ENCODE measurements around the gene GNPTG.
A peak's percentile ranks its signal among the peaks of the same experiment; 100 is the strongest.

The GNPTG gene

DNA sequence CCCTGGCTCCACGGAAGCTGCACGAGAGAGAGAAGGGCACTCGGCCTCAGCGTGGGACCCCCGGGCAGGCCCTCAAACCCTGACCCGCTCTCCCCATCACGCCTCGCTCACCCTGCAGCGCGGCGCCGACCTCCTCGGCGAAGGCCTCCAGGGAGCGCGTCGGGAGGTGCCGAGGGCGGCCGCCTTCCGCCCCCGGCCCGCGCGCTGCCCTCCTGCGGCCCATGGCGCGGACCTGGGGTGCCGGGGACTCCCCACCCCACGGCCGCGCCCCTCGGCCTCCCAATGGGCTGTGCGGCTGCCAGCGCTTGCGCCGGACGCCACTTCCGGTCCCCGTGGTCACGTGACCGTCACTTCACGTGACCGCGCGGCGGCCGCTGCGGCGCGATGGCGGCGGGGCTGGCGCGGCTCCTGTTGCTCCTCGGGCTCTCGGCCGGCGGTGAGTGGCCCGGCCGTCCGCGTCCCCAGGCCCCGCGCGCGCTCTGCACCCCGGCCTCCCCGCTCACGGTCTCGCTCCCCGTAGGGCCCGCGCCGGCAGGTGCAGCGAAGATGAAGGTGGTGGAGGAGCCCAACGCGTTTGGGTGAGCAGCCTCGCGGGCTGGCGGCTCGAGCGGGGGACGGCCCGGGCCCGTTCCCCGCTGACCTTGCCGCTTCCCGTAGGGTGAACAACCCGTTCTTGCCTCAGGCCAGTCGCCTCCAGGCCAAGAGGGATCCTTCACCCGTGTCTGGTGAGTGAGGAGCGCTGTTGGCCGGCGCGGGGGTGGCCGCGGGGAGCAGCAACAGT, at the start of gene GNPTG, which contains the start of gene TSR3:
Gene GNPTG (plus strand): TSS at position 350 of the 781 bp plus-strand sequence. CDS start 35 bp downstream, at position 385.
Gene TSR3 (minus strand): TSS at position 297 of the 781 bp plus-strand sequence. CDS start 74 bp downstream, at position 223.
- peak; percentile 44 for DNase-seq (ENCODE audit: low read depth, low spot score)

DNA sequence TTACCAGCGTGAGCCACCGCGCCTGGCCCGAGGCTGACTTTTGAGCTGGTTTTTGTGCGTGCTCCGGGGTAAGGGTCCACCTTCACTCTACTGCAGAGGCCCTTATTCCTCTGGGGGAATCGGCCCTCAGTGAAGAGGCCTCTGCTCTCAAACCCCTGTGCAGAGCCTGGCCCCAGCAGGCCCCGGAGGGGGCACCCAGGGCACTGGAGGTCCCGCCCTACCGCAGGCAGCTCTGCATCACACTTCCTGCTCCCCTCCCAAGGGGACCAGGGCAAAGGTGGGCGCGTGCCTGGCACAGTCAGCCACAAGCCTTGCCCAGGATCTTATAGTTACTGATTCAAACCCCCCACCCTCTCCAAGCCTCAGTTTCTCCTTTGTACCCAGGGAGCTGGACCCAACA, 45.9 kb upstream of the GNPTG start:
- no peak for DNase-seq (ENCODE audit: low read depth, low spot score)

DNA sequence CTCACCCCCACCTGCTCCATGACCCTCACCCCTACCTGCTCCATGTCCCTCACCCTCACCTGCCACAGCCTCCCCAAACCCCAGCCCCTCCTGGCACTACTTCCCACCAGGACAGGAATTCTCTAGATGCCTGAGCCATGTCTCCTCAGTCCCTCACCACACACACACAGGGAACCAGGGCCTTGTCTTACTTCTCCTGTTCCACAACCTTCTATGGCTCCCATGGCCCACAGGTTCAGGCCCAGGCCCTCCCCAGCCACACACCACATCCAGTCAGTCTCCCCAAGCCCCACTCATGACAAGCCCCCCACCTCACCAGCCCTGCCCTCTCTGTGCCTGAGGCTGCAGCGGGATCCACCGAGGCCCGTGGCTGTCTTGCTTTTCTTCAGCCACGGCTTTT, 45.4 kb upstream of the GNPTG start:
- no peak for DNase-seq (ENCODE audit: low read depth, low spot score)

DNA sequence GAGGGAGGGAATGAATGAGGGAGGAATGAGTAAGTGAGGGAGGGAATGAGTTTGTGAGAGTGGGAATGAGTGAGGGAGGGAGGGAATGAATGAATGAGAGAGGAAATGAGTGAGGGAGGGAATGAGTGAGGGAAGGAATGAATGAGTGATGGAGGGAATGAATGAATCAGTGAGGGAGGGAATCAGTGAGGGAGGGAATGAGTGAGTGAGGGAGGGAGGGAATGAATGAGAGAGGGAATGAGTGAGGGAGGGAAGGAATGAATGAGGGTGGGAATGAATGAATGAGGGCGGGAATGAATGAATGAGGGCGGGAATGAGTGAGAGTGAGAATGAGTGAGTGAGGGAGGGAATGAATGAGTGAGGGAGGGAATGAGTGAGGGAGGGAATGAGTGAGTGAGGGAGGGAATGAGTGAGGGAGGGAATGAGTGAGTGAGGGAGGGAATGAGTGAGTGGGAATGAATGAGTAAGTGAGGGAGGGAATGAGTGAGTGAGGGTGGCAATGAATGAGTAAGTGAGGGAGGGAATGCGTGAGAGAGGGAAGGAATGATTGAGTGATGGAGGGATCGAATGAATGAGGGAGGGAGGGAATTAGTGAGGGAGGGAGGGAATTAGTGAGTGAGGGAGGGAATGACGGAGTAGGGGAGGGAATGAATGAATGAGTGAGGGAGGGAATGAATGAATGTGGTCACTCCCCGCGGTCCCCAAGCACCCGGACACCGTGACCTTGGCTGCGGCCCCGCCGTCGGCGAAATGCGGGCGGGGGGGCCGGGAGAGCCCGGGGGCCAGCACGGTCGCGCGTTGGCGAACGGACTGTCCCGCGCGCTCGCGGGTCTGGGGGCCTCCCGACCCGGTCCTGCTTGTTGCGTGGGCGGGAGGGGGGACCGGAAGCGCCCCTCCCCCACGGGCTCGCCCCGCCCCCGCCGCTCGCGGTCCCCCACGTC, 43.4 kb upstream of the GNPTG start:
- DNase-seq (ENCODE audit: low read depth, low spot score): no peak

DNA sequence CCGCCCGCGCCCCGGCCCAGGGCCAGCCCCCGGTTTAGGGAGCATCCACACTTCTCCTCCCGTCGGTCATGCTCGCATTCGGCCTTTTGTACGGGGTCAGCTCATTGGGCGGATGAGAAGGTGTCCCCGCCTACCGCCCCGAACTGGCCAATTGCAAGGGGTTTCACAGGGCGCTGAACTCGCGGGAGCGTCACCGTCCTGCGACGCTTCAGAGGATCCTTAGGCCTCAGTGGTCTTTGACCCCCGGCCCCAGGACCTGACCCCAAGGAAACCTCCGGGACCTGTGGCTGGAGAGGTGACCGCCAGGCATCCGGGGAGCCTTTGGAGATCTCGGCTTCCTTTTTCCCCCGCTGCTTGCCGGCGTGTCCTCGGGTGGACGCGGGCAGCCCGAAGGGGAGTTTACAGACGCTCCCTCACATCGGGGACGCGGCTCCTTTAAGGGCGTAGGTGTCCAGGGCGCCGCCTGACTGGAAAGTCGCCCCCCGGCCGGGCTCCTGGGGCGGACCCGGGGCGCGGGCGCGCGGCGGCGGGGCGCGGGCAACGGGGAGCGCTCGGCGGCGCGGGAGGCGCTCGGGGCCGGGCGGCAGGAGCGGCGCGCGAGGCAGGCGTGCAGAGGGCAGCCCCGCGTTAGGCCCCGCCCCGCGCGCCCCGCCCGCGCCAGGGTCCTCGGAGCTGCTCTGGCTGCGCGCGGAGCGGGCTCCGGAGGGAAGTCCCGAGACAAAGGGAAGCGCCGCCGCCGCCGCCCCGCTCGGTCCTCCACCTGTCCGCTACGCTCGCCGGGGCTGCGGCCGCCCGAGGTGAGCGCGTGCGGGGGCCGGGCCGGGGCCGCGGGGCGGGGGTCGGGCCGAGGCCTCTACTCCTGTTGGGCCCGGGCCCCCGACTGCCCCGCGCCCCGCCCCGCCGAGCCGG, 42.5 kb upstream of the GNPTG start, which contains the start of gene UBE2I:
Gene UBE2I (plus strand): TSS at position 660 of the 909 bp plus-strand sequence. CDS start 4,395 bp downstream, outside the sequence.
- peak; percentile 100 for DNase-seq (ENCODE audit: low read depth, low spot score)

DNA sequence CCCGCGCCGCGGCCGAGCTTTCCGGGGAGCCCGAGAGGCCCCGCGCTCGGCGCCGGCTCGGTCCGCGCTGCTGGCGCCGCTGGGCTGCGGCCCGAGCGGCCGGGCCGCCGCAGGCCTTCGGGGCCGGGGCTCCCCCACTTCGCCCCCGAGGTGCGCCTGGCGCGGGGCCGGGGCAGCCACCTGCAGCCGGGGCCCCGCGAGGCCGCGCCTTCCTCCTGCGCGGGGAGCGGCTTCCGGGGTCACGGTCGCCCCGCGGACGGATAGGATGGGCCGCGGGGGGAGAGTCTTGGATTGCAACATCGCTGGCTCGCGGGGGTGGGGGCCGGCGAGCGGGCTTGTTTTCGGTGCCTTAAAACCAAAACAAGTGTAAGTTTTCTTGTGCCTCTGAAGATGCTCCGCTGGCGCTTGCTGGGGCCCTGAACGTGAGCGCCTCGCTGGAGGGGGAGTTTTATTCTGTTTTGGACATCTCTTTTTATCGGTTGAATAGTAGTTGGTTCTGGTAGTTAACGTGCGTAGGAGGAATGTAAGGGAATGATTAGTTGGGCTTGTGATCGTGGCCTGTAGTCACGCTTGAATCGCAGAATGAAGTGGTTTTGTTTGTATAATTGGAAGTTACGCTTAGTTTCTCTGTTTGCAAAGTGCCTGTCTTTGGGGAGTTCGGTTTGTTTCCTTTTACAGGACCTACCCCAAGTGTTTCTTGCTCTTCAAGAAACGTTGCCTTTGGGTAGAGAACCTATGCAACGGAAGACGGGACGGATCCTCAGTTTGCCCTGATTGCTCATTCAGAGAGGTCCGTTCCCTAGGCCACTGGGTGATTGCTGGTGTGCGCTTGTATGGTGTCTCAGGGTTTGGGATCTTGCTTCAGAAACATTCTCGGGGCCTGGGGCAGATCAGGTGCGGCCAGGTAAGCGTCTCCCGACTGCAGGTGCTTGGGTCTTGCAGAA, 41.6 kb upstream of the GNPTG start:
- DNase-seq (ENCODE audit: low read depth, low spot score): no peak

DNA sequence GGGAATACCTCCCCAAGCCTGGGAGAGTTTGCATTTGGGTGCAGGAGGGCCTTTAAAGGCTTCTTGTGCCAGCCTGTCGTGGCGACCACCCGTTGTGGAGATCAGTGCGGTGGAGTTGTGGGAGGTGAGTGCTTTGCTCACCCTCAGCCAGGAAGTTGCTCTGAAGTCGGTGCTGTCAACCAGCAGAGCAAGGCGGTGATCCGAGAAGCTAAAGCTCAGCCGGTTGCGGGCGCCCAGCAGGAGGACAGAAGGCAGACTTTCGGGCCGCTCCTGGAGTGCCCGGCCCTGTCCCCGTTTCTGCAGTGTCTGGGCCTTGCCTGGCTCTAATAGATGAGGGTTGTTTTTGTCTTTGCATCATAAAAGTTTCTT, 40.9 kb upstream of the GNPTG start:
- no peak for DNase-seq (ENCODE audit: low read depth, low spot score)

DNA sequence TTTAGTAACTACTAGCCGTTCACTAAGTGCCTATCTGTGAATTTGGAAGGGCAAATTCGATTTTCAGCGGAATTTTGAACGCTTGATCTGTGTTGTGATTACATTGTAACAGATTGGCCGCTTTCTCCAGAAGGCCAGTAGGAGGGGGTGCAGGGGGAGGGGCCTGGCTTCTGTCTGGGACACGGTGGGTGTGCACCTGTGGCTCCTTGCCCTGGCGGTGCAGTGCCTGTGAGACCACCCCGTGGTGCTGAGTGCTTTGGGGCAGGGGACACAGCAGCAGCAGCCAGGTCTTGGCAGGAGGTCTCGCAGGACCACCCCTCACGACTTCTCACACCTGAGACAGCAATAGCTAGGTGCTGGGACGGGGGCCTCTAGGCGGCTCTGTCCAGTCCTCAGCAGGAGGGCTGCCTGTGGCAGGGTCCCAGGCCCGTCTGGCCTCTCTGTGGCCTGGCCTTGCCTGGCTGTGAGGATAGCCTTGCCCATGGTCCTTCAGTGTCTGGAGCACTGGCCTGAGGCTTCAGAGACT, 40.5 kb upstream of the GNPTG start:
- DNase-seq (ENCODE audit: low read depth, low spot score): no peak

DNA sequence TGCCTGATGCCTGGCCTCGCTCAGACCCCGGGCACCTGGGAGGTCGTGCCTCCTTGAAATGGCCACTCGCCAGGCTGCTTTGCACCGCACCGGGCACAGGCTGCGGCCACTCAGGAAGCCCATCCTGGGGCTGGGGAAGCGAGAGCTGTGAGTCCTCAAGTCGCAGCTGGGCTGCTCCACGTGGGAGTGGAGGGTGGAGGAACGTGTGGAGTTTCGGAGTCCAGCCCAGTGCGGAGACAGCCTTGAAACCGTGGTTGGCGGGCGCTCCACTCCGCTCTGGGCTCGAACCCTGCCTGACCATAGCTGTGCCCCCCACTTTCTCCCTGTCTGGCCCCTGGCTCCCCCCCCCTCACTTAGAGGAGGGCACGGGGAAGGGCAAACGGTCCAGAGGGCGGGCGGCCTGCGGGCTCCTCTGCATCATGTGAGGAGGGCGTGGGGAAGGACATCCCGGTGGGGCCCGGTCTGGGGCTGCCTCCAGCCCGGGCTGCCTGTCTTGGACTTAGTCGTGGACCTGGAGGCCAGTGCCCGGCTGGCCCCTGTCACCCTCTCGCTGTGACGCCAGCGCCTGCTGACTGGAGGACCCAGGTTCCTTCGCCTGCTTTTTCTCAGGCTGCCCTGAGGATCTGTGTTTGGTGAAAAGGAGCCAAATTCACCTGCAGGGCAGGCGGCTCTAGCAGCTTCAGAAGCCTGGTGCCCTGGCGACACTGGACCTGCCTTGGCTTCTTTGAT, 39.8 kb upstream of the GNPTG start:
- no peak for DNase-seq (ENCODE audit: low read depth, low spot score)

DNA sequence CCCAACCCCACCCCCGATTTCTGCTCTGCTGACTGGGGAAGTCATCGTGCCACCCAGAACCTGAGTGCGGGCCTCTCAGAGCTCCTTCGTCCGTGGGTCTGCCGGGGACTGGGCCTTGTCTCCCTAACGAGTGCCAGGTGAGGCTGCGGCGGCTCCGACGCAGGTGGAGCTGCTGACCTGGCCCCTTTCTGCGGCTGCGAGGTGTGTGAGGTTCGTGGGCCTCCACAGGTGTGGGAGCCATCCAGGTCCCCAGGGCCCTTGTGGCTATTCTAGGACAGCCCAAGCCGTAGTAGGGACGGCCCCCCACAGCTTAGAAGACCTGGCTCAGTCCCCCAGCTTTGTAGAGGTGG, 39.3 kb upstream of the GNPTG start:
- no peak for DNase-seq (ENCODE audit: low read depth, low spot score)

DNA sequence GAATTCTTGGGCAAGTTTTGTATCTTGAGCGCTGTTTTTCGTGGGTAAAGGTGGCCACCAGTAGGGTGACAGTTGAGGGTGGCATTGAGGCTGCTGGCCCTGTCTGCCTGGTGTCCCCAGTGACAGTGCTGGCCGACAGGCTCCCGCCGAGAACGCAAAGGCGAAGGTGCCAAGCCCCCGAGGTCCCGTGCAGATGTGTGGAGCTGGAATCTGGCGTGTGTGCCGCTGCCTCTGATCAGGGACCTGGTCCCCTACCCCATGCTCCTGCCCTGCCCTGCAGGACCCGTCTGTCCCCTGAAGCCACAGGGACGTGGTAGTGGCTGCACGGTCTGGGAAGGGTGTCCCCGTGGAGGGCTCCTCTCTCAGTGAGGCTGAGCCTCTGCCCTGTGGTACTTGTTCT, 38.8 kb upstream of the GNPTG start:
- DNase-seq (ENCODE audit: low read depth, low spot score): no peak

DNA sequence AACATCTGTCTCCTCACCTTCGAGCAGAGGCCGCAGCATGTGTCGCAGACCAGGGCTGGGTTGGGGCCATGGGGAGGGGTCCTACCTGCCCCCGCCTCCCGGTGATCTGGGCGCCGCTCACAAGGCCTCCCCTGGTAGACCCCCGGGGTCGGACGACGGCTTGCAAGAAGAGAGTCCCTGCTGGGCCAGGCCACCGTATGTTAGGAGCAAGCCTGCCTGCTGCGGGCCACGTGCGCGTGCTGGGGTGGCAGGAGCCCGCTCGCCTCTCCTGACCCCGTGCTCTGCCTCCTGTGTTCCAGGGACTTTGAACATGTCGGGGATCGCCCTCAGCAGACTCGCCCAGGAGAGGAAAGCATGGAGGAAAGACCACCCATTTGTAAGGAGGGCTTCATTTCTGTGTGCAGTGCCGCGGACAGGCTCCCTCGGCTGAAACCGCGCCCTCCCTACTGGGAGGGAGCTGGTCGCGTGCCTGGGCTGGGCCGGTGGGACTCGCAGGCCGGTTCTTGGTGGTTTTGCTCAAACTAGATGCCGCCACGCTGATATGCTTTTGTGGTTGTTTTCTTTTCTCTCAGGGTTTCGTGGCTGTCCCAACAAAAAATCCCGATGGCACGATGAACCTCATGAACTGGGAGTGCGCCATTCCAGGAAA, 37.9 kb upstream of the GNPTG start:
- DNase-seq (ENCODE audit: low read depth, low spot score): no peak

DNA sequence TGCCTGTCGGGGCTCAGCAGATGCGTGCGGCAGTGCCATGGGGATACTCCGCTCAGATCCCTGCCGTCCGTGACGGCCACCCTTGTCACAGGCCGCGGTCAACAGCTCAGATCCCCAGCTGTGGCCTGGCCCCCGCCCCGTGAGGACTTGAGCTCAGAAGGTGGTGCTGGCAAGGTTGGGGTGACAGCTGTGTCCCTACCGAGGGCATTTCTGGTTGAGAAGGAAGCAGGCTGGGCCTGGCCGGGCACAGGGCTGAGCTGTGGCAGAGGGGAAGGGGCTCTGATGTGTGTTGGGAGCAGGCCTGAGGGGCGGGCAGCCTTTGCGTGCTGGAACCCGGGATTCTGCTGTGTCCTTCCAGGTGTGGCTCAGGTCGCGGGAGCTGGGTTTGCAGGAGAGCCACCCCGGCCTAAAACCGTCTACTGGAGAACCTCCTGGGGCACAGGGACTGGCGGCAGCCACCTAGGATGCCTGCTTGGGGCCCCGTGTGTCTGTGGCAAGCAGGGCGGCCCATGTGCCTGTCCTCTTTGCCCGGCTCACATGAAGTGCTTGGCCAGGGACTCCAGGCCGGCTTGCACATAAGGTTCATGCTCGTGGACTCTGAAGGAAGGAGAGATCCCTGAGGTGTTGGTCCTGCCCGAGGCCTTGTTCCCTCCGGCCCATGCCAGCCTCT, 37.2 kb upstream of the GNPTG start:
- DNase-seq (ENCODE audit: low read depth, low spot score): no peak

DNA sequence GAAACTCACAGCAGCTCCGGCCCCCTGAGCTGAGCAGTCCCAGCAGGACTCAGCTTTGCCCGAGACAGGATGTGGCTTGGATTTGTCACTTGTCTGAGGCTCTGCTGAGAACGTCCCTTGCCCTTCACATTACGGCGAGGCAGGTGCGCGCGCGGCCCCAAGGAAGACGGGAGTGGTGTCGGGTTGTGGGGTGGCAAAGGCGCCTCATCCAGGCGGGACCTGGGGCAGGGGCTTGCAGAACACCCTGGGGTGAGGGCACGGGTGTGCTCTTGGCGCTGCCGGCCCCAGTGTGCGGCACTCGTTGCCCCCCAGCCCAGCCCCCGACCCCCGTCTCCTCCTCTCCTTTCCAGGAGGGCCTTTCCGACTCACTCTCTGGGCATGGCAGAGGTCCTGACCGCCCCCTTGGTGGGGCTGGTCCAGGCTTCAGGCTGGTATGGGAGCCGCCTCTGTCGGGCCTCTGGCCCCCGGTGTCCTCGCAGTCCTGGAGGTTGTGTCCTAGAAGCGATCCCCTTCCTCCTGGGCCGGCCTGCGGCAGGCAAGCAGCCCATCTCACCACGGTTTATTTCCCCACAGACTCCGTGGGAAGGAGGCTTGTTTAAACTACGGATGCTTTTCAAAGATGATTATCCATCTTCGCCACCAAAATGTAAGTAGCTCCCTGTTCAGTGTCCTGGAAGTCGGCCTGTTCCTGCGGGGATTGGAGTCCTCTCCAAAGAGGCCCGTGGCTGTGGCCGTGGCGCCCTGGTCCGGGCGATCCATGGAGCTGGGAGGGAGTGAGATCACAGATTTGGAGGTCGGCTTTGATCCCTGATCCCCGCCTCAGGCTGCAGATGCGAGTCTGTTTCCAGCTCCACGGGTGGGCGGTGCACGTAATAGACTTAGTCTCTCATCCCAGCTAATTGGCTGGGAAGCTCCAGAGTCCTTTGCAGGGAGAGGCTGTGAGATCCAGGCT, 36.4 kb upstream of the GNPTG start:
- DNase-seq (ENCODE audit: low read depth, low spot score): no peak

DNA sequence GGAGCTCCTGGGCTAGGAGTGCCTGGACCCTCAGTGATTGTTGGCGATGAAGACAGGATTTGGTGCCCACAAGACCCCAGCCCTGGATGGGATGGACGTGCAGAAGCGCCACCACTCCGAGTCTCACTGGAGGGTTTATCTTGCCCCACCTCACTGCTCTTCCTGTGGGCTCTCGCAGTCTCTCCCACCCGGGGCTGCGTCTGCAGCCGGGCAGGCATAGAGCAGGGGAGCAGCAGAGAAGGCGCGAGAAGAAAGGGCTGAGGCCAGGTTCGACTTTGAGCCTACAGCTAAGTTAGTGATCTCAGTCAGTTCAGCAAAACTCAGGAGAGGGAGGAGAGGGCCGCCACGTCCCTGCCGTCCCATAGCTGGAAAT, 35.7 kb upstream of the GNPTG start:
- DNase-seq (ENCODE audit: low read depth, low spot score): no peak

DNA sequence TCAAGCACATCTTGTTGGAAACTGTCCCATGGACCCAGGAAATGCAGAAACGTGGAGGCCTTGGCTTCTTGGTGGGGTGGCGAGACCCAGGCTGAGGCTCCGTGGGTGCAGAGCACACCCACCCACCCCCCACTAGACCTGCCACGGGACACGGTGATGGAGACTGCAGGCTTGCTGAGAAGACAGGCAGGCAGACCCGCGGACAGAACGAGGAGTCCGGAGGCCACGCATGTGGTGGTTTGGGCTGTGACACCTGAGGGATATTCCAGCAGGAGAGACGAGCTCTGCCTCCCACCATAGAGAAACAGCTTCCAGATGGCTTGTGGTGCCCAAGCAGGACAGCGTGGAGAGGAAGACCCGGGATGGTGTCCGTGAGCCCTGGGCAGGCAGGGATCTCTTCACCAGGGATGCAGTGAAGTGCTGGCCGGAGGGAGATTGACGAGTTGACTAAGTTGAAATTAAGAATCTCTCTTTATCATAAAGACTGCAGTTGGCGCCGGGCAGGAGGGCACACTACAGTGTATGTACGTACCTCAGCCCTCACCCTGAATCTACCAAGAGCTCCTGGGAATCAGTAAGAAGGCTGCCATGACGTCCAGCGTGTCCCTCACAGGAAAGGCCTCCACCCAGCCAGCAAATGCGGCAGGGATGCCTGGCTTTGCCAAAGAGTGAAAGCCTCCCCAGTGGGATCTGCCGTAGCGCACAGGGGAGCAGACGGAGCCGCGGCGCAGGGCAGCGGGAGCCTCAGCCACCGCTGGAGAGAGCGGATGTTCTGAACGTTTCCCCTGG, 34.1 kb upstream of the GNPTG start:
- DNase-seq (ENCODE audit: low read depth, low spot score): no peak

DNA sequence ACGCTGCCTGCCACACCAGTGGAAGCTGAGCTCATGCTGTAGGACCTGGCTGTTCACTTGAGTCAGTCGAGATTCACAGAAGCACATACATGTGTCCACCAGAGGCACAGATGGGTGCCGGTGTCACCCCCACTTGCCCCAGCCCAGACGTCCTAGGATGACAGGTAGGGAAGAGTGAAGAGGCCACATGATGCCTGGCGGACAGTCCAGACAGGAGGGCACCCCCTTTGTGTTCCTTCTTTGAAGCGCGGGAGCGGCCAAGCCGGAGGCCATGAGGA, 33.5 kb upstream of the GNPTG start:
- DNase-seq (ENCODE audit: low read depth, low spot score): no peak
